SU-DHL-6 (cell line): ENCODE measurements around the gene TMEM95.
A peak's percentile ranks its signal among the peaks of the same experiment; 100 is the strongest.

Source experiments
- H2AFZ ChIP-seq: fragments of 200-600 bp; sonication (generic); 2 replicates; pipeline ENCODE4 v1.6.1; 2014; ENCODE audit warnings: low read depth, mild to moderate bottlenecking, moderate library complexity, mixed read lengths, antibody characterized with exemption, low read length; ENCODE audit not compliant: severe bottlenecking
- H3F3A ChIP-seq: fragments of 200-600 bp; shearing (Covaris generic); 2 replicates; pipeline ENCODE4 v1.6.0; 2016; ENCODE audit warnings: antibody characterized with exemption, mild to moderate bottlenecking; ENCODE audit not compliant: insufficient read depth
- H3K27ac ChIP-seq: fragments of 200-600 bp; sonication (generic); 2 replicates; pipeline ENCODE4 v1.5.1; 2016; ENCODE audit warnings: low read depth, mild to moderate bottlenecking, low read length, moderate library complexity, mixed read lengths
- H3K27me3 ChIP-seq: fragments of 200-600 bp; sonication (generic), shearing (Covaris generic); 2 replicates; pipeline ENCODE4 v1.6.0; 2014; ENCODE audit warnings: mild to moderate bottlenecking, low read length
- H3K36me3 ChIP-seq: fragments of 200-600 bp; sonication (generic); 2 replicates; pipeline ENCODE4 v1.6.1; 2014; ENCODE audit warnings: mild to moderate bottlenecking, low read length, mixed read lengths
- H3K4me2 ChIP-seq: fragments of 300-600, 200-600 bp; shearing (Covaris generic), sonication (generic); 2 replicates; pipeline ENCODE4 v1.6.0; 2014; ENCODE audit warnings: low read length, low read depth, mild to moderate bottlenecking; ENCODE audit not compliant: poor library complexity, severe bottlenecking
- H3K4me3 ChIP-seq: fragments of 200-600 bp; sonication (generic); 2 replicates; pipeline ENCODE4 v1.5.1; 2014; ENCODE audit warnings: antibody characterized with exemption, low read length, mild to moderate bottlenecking, mixed read lengths; ENCODE audit not compliant: insufficient read depth, poor library complexity, severe bottlenecking
- H3K79me2 ChIP-seq: fragments of 200-600 bp; sonication (generic); 2 replicates; pipeline ENCODE4 v1.6.1; 2014; ENCODE audit warnings: mild to moderate bottlenecking, low read length, moderate library complexity; ENCODE audit not compliant: insufficient read depth
- H3K9ac ChIP-seq: fragments of 200-600 bp; sonication (generic); 2 replicates; pipeline ENCODE4 v1.7.0; 2014; ENCODE audit warnings: mild to moderate bottlenecking, low read length
- H3K9me2 ChIP-seq: fragments of 200-600 bp; sonication (generic); replicated peaks from 2 replicates; pipeline ENCODE4 v1.6.1; 2014; ENCODE audit warnings: low read length; ENCODE audit not compliant: insufficient read depth
- H3K9me3 ChIP-seq: fragments of 200-600 bp; sonication (generic); 2 replicates; pipeline ENCODE4 v1.6.1; 2014; ENCODE audit warnings: low read length, mixed read lengths; ENCODE audit not compliant: insufficient read depth
- H4K20me1 ChIP-seq: fragments of 200-600 bp; sonication (generic); 2 replicates; pipeline ENCODE4 v1.6.1; 2014; ENCODE audit warnings: low read depth, mild to moderate bottlenecking, antibody characterized with exemption, low read length, moderate library complexity, mixed read lengths
- EZH2phosphoT487 ChIP-seq: fragments of 200-600 bp; sonication (generic), shearing (Covaris generic); conservative IDR thresholded peaks from 2 replicates; pipeline ENCODE4 v1.6.1; 2018; ENCODE audit warnings: mild to moderate bottlenecking, antibody characterized with exemption, low read length, moderate library complexity, mixed read lengths
- TF ChIP-seq, protein P1 (sequence below): fragments of 200-600 bp; sonication (generic); IDR thresholded peaks from one replicate; pipeline ENCODE4 v1.5.1; 2017; ENCODE audit warnings: antibody characterized with exemption, mild to moderate bottlenecking, low read length, moderate library complexity; ENCODE audit not compliant: insufficient read depth, poor library complexity, severe bottlenecking

Gene TMEM95

DNA sequence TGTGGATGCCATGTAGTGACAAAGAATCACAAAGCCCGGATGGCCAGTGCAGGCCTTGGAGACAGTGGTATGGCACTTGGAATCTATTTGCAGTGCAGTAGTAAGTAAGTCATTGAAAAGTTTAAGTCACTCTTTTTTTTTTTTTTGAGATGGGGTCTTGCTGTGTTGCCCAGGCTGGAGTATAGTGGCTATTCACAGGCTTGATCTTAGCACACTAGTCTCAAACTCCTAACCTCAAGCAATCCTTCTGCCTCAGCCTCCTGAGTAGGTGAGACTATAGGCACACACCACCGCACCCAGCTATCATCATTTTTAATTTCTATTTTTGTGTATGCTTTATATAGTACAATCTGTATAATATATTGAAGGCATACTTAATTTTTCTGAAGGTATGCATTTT, 43.7 kb downstream of the TMEM95 start:
- Histone ChIP-seq H3K27me3 (no peaks in the 10 kb centered on the region), H3K36me3 (no peaks in the 10 kb centered on the region)
- TF ChIP-seq EZH2phosphoT487 = no peak
- TF ChIP-seq, protein P1, sequence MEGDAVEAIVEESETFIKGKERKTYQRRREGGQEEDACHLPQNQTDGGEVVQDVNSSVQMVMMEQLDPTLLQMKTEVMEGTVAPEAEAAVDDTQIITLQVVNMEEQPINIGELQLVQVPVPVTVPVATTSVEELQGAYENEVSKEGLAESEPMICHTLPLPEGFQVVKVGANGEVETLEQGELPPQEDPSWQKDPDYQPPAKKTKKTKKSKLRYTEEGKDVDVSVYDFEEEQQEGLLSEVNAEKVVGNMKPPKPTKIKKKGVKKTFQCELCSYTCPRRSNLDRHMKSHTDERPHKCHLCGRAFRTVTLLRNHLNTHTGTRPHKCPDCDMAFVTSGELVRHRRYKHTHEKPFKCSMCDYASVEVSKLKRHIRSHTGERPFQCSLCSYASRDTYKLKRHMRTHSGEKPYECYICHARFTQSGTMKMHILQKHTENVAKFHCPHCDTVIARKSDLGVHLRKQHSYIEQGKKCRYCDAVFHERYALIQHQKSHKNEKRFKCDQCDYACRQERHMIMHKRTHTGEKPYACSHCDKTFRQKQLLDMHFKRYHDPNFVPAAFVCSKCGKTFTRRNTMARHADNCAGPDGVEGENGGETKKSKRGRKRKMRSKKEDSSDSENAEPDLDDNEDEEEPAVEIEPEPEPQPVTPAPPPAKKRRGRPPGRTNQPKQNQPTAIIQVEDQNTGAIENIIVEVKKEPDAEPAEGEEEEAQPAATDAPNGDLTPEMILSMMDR = no peak

GRCh38 chr17:7403043-7403726, 48.2 kb downstream of the TMEM95 start:
- Histone ChIP-seq H3K9me3 (no peaks in the 10 kb centered on the region), H3K79me2 (no peaks in the 10 kb centered on the region)

More for the DNA sequence above, 43.7 kb downstream of the TMEM95 start:
- no peaks in the 10 kb centered on the region for H3K79me2 ChIP-seq
- H2AFZ ChIP-seq = no peak overlapping the region
- no peak overlapping the region for H3K4me2 ChIP-seq
- no peaks in the 10 kb centered on the region for H3K9me2 ChIP-seq
- no peak overlapping the region for H3K27ac ChIP-seq
- H3K4me3 ChIP-seq = no peak overlapping the region
- H3F3A ChIP-seq = no peaks in the 10 kb centered on the region
- no peaks in the 10 kb centered on the region for H3K9me3 ChIP-seq
- H3K9ac ChIP-seq = no peak overlapping the region
- H4K20me1 ChIP-seq = no peaks in the 10 kb centered on the region

GRCh38 chr17:7403727-7403976, 48.7 kb downstream of the TMEM95 start:
- H4K20me1 ChIP-seq = no peaks in the 10 kb centered on the region
- H2AFZ ChIP-seq = peak overlapping the region; percentile 80
- H3K79me2 ChIP-seq = no peaks in the 10 kb centered on the region
- H3K9me3 ChIP-seq = no peaks in the 10 kb centered on the region
- no peaks in the 10 kb centered on the region for H3K36me3 ChIP-seq
- no peaks in the 10 kb centered on the region for H3K27me3 ChIP-seq
- peak overlapping the region; percentile 54 for H3K27ac ChIP-seq
- no peaks in the 10 kb centered on the region for H3F3A ChIP-seq
- no peaks in the 10 kb centered on the region for H3K9me2 ChIP-seq
- H3K4me2 ChIP-seq = peak overlapping the region; percentile 86
- peak overlapping the region; percentile 86 for H3K9ac ChIP-seq
- TF ChIP-seq EZH2phosphoT487 = no peak
- TF ChIP-seq, protein P1 = no peak
- H3K4me3 ChIP-seq = peak overlapping the region; percentile 94

More at GRCh38 chr17:7403043-7403726, 48.2 kb downstream of the TMEM95 start:
- peak overlapping the region; percentile 54 for H3K27ac ChIP-seq
- H3K27me3 ChIP-seq = no peaks in the 10 kb centered on the region
- no peaks in the 10 kb centered on the region for H3K36me3 ChIP-seq
- H3K4me3 ChIP-seq = peak overlapping the region; percentile 94
- no peaks in the 10 kb centered on the region for H4K20me1 ChIP-seq
- H3F3A ChIP-seq = no peaks in the 10 kb centered on the region
- peak overlapping the region; percentile 86 for H3K4me2 ChIP-seq
- H3K9ac ChIP-seq = peak overlapping the region; percentile 86
- H2AFZ ChIP-seq = peak overlapping the region; percentile 80
- no peaks in the 10 kb centered on the region for H3K9me2 ChIP-seq
- TF ChIP-seq, protein P1 = no peak
- TF ChIP-seq EZH2phosphoT487 = no peak
